Muscle layer of duodenum (tissue), 2 donors: ENCODE data around the gene PPM1K.

ENCODE experiments used
- H3K27ac ChIP-seq: one replicate; pipeline ENCODE4 v1.7.0; 2013; ENCODE audit warnings: mild to moderate bottlenecking, low read length
- H3K27me3 ChIP-seq: one replicate; pipeline ENCODE4 v1.7.0; 2013; ENCODE audit warnings: low read depth, mild to moderate bottlenecking, control low read depth, low read length
- H3K36me3 ChIP-seq, 2 donors: one replicate each; pipeline ENCODE4 v1.7.0; 2013; ENCODE audit warnings: low read length in 2 of 2, control low read depth in 1 of 2, mild to moderate bottlenecking in 1 of 2; ENCODE audit not compliant: insufficient read depth in 2 of 2, control insufficient read depth in 1 of 2
- H3K4me1 ChIP-seq, 2 donors: one replicate each; pipeline ENCODE4 v1.7.0; 2013; ENCODE audit warnings: low read length in 2 of 2, mild to moderate bottlenecking in 2 of 2, control low read depth in 1 of 2, moderate library complexity in 1 of 2; ENCODE audit not compliant: insufficient read depth in 2 of 2, control insufficient read depth in 1 of 2
- H3K4me3 ChIP-seq, 2 donors: one replicate each; pipeline ENCODE4 v1.7.0; 2013; ENCODE audit warnings: low read length in 2 of 2, low read depth in 1 of 2, mild to moderate bottlenecking in 1 of 2
- H3K9me3 ChIP-seq, 2 donors: one replicate each; pipeline ENCODE4 v1.7.0; 2013; ENCODE audit warnings: low read length in 2 of 2, control low read depth in 1 of 2, mild to moderate bottlenecking in 1 of 2; ENCODE audit not compliant: control insufficient read depth in 1 of 2
- donor health status: healthy.

PPM1K gene

GRCh38 chr4:88275949-88276515 is 8.3 kb downstream of the PPM1K start:
- H3K4me3 ChIP-seq, result no peak overlapping the region
- H3K27me3 ChIP-seq, result no peaks in the 10 kb centered on the region
- H3K27ac ChIP-seq, result no peak overlapping the region
- no peaks in the 10 kb centered on the region for H3K4me1 ChIP-seq
- no peaks in the 10 kb centered on the region for H3K9me3 ChIP-seq
- peaks cover 0 to 3% of the 10 kb centered on the region in 2 donors for H3K36me3 ChIP-seq

- Histone ChIP-seq H3K36me3 (peaks cover 0 to 3% of the 10 kb centered on the region in 2 donors), H3K27ac (no peak overlapping the region), H3K27me3 (no peaks in the 10 kb centered on the region), H3K4me3 (no peak overlapping the region), H3K4me1 (no peaks in the 10 kb centered on the region), H3K9me3 (no peaks in the 10 kb centered on the region)
These were observed 8.8 kb downstream of the PPM1K start for GRCh38 chr4:88275516-88275915.

- Histone ChIP-seq H3K27ac (no peak overlapping the region), H3K4me1 (no peaks in the 10 kb centered on the region), H3K27me3 (no peaks in the 10 kb centered on the region), H3K4me3 (no peak overlapping the region), H3K36me3 (peaks cover 3 to 30% of the 10 kb centered on the region in 2 donors), H3K9me3 (no peaks in the 10 kb centered on the region)
These were observed 15.4 kb downstream of the PPM1K start for GRCh38 chr4:88268913-88269312.

- no peaks in the 10 kb centered on the region for H3K4me1 ChIP-seq
- no peaks in the 10 kb centered on the region for H3K9me3 ChIP-seq
- no peak overlapping the region for H3K27ac ChIP-seq
- H3K27me3 ChIP-seq, result no peaks in the 10 kb centered on the region
- H3K36me3 ChIP-seq, result peaks cover 11 to 61% of the 10 kb centered on the region in 2 donors
- H3K4me3 ChIP-seq, result no peak overlapping the region
These were observed 20.0 kb downstream of the PPM1K start for GRCh38 chr4:88264336-88264735.

GRCh38 chr4:88257726-88258125 is 26.6 kb downstream of the PPM1K start:
- peaks cover 5 to 20% of the 10 kb centered on the region in 2 donors for H3K36me3 ChIP-seq
- H3K4me3 ChIP-seq, result no peak overlapping the region
- no peak overlapping the region for H3K27ac ChIP-seq
- no peaks in the 10 kb centered on the region for H3K4me1 ChIP-seq
- H3K9me3 ChIP-seq, result no peaks in the 10 kb centered on the region
- no peaks in the 10 kb centered on the region for H3K27me3 ChIP-seq

GRCh38 chr4:88255111-88255510 is 29.2 kb downstream of the PPM1K start:
- no peaks in the 10 kb centered on the region for H3K4me1 ChIP-seq
- H3K4me3 ChIP-seq, result no peak overlapping the region
- no peaks in the 10 kb centered on the region for H3K9me3 ChIP-seq
- no peaks in the 10 kb centered on the region for H3K27me3 ChIP-seq
- peaks cover 0 to 6% of the 10 kb centered on the region in 2 donors for H3K36me3 ChIP-seq
- H3K27ac ChIP-seq, result no peak overlapping the region

GRCh38 chr4:88251924-88252323 is 32.4 kb downstream of the PPM1K start:
- Histone ChIP-seq H3K36me3 (no peaks in the 10 kb centered on the region), H3K27ac (no peak overlapping the region), H3K4me3 (no peak overlapping the region)

GRCh38 chr4:88247148-88247547 is 37.2 kb downstream of the PPM1K start:
- Histone ChIP-seq H3K4me3 (no peak overlapping the region), H3K27ac (no peak overlapping the region), H3K27me3 (no peaks in the 10 kb centered on the region), H3K36me3 (no peaks in the 10 kb centered on the region), H3K4me1 (no peaks in the 10 kb centered on the region), H3K9me3 (no peaks in the 10 kb centered on the region)

More at GRCh38 chr4:88251924-88252323, 32.4 kb downstream of the PPM1K start:
- Histone ChIP-seq H3K27me3 (no peaks in the 10 kb centered on the region), H3K9me3 (no peaks in the 10 kb centered on the region), H3K4me1 (no peaks in the 10 kb centered on the region)

GRCh38 chr4:88246600-88246999 is 37.8 kb downstream of the PPM1K start:
- Histone ChIP-seq H3K36me3 (no peaks in the 10 kb centered on the region), H3K4me1 (no peaks in the 10 kb centered on the region), H3K4me3 (no peak overlapping the region), H3K27ac (no peak overlapping the region), H3K27me3 (no peaks in the 10 kb centered on the region), H3K9me3 (no peaks in the 10 kb centered on the region)

- H3K4me3 ChIP-seq, result no peak overlapping the region
- H3K9me3 ChIP-seq, result no peaks in the 10 kb centered on the region
- no peaks in the 10 kb centered on the region for H3K4me1 ChIP-seq
- H3K36me3 ChIP-seq, result no peaks in the 10 kb centered on the region
- no peak overlapping the region for H3K27ac ChIP-seq
- no peaks in the 10 kb centered on the region for H3K27me3 ChIP-seq
These were observed 39.4 kb downstream of the PPM1K start for GRCh38 chr4:88244816-88245579.

GRCh38 chr4:88244056-88244455 is 40.3 kb downstream of the PPM1K start:
- Histone ChIP-seq H3K4me3 (no peak overlapping the region), H3K27ac (no peak overlapping the region), H3K4me1 (no peaks in the 10 kb centered on the region), H3K27me3 (no peaks in the 10 kb centered on the region), H3K36me3 (no peaks in the 10 kb centered on the region), H3K9me3 (no peaks in the 10 kb centered on the region)

GRCh38 chr4:88242144-88242543 is 42.2 kb downstream of the PPM1K start:
- Histone ChIP-seq H3K9me3 (no peaks in the 10 kb centered on the region), H3K4me3 (no peak overlapping the region), H3K27ac (no peak overlapping the region), H3K27me3 (no peaks in the 10 kb centered on the region), H3K36me3 (no peaks in the 10 kb centered on the region), H3K4me1 (no peaks in the 10 kb centered on the region)
